GM12878 (cell line): Measurements from ENCODE around the gene DHDDS. TPM values are rescaled to one million over a fixed set of nuclear protein-coding genes. Genes with fewer than 3 reads are reported as not detected.

Source experiments
- ATAC-seq: fragments of 200-7000 bp; cut with Tn5 transposase; 3 replicates; pipeline ENCODE4 v1.9.1; 2020; ENCODE audit warnings: mild to moderate bottlenecking, moderate library complexity
- BruUV-seq: library from RNA; stranded (reverse); fragments of 400-500 nt; replicated peaks from 2 replicates; lab custom pipeline; 2021; lab: Mats Ljungman, UMichigan
- CTCF ChIA-PET: fragments of 300-600 bp; sonication (Branson Sonifier 250); formaldehyde crosslinking; extraction: SDS; loops from one replicate; lab custom pipeline; 2021; ENCODE audit warnings: inconsistent platforms; lab: Yijun Ruan, JAX
- POLR2A ChIA-PET: fragments of 350-600 bp; formaldehyde crosslinking; extraction: SDS; loops from one replicate; lab custom pipeline; 2021; ENCODE audit warnings: inconsistent platforms; lab: Charles Lee
- RAD21 ChIA-PET: fragments of 300-600 bp; sonication (Branson Sonifier 250); formaldehyde crosslinking; loops from one replicate; lab custom pipeline; 2023; ENCODE audit warnings: antibody characterized with exemption; ENCODE audit not compliant: unreplicated experiment; lab: Charles Lee
- SMC1A ChIA-PET: fragments of 300-600 bp; sonication (Branson Sonifier 250); formaldehyde crosslinking; loops from one replicate; lab custom pipeline; 2023; ENCODE audit not compliant: unreplicated experiment, uncharacterized antibody; lab: Charles Lee
- DNase-seq: peaks from one replicate; pipeline ENCODE4 v3.0.0-alpha.2; 2011; ENCODE audit warnings: low read depth, low spot score
- FAIRE-seq: peaks from 3 replicates; lab custom pipeline; 2011; peaks lifted over from hg19 to GRCh38; lab: Jason Lieb, UNC
- H2AFZ ChIP-seq: 2 replicates; pipeline ENCODE4 v1.6.0; 2011; ENCODE audit warnings: low read depth, low read length, control low read depth; ENCODE audit not compliant: control insufficient read depth
- H3K27ac ChIP-seq: 2 replicates; pipeline ENCODE4 v1.5.1; 2011; ENCODE audit warnings: control low read depth; ENCODE audit not compliant: control insufficient read depth, insufficient read depth
- H3K27me3 ChIP-seq, 2 experiments: replicated peaks in 1 of 2; 2 replicates each; pipeline versions ENCODE4 v1.6.0 to v1.6.1; 2011; ENCODE audit warnings: low read length in 1 of 2; ENCODE audit not compliant: control insufficient read depth in 2 of 2, insufficient read depth in 2 of 2
- H3K36me3 ChIP-seq, 2 experiments: 2 replicates each; pipeline ENCODE4 v1.5.1; 2011; ENCODE audit warnings: low read length in 1 of 2; ENCODE audit not compliant: control insufficient read depth in 2 of 2, insufficient read depth in 2 of 2
- H3K4me1 ChIP-seq: 2 replicates; pipeline ENCODE4 v1.6.1; 2011; ENCODE audit warnings: mild to moderate bottlenecking, low read length, moderate library complexity, mixed read lengths; ENCODE audit not compliant: control insufficient read depth, insufficient read depth
- H3K4me2 ChIP-seq: 2 replicates; pipeline ENCODE4 v1.6.0; 2011; ENCODE audit warnings: control low read depth; ENCODE audit not compliant: control insufficient read depth, insufficient read depth
- H3K4me3 ChIP-seq: fragments of 200-600 bp; sonication (generic); 2 replicates; pipeline ENCODE4 v1.5.1; 2016
- H3K79me2 ChIP-seq: 2 replicates; pipeline ENCODE4 v1.6.0; 2011; ENCODE audit warnings: low read length; ENCODE audit not compliant: control insufficient read depth, insufficient read depth
- H3K9ac ChIP-seq: 2 replicates; pipeline ENCODE4 v1.8.0; 2011; ENCODE audit warnings: low read length, control low read depth, mixed read lengths; ENCODE audit not compliant: control insufficient read depth, insufficient read depth
- H3K9me3 ChIP-seq: replicated peaks from 3 replicates; pipeline ENCODE4 v1.5.1; 2011; ENCODE audit warnings: mild to moderate bottlenecking, low read length; ENCODE audit not compliant: control insufficient read depth, insufficient read depth
- H4K20me1 ChIP-seq: 2 replicates; pipeline ENCODE4 v1.6.0; 2011; ENCODE audit not compliant: control insufficient read depth, insufficient read depth
- CEBPB ChIP-seq, 2 experiments: fragments of 150-350 bp in 1 of 2; IDR thresholded peaks; 2 replicates each; pipeline ENCODE4 v1.6.1; 2012 to 2014; ENCODE audit warnings: low read depth in 2 of 2, low read length in 2 of 2, borderline replicate concordance in 1 of 2, inconsistent platforms in 1 of 2
- E4F1 ChIP-seq: fragments of 450-650 bp; IDR thresholded peaks from 2 replicates; pipeline ENCODE4 v1.6.1; 2018; ENCODE audit warnings: borderline replicate concordance, mild to moderate bottlenecking; ENCODE audit not compliant: partially characterized antibody
- NRF1 ChIP-seq: conservative IDR thresholded peaks from 2 replicates; pipeline ENCODE4 v1.6.1; 2011; ENCODE audit warnings: mild to moderate bottlenecking, low read depth, low read length, improper control_type of control experiment
- PML ChIP-seq: IDR thresholded peaks from 2 replicates; pipeline ENCODE4 v1.6.1; 2012; ENCODE audit warnings: low read length, inconsistent platforms
- SIN3A ChIP-seq: IDR thresholded peaks from 2 replicates; pipeline ENCODE4 v1.6.1; 2012; ENCODE audit warnings: low read depth, low read length, improper control_type of control experiment
- ZBTB11 ChIP-seq: fragments of 450-650 bp; formaldehyde crosslinking; IDR thresholded peaks from 2 replicates; pipeline ENCODE4 v1.5.0; 2022; ENCODE audit warnings: mild to moderate bottlenecking, missing genetic modification characterization
- WGBS: methylation state at CpG from one replicate; pipeline ENCODE4 v1.1.6; 2016; ENCODE audit warnings: low lambda C conversion rate; ENCODE audit not compliant: insufficient replicate concordance, insufficient coverage; ENCODE audit errors: missing lambda C conversion rate; 5-methylcytosine and 5-hydroxymethylcytosine counted together
- in situ Hi-C: fragments of 300-500 bp; cut with MboI; formaldehyde crosslinking; loops from 9 replicates; pipeline ENCODE4 v1.14.3; 2018; ENCODE audit warnings: mixed read lengths
- intact Hi-C: fragments of 100-400 bp; cut with micrococcal nuclease; formaldehyde crosslinking; loops from one replicate; pipeline ENCODE4 v1.14.2; 2022; ENCODE audit not compliant: unreplicated experiment
- polyA plus RNA-seq, 11 experiments: library from polyadenylated mRNA; depleted of rRNA in 4 of 11; unstranded in 6 of 11; stranded (reverse) in 5 of 11; fragments of >200 nt; fragmentation: Nextera tagmentation in 4 of 11; fragmentation: Illumina TruSeq in 1 of 11; extraction: Ambion mirVana in 4 of 11; extraction: Trizol in 1 of 11; gene quantifications; 1 replicate in 1 of 11; 2 replicates in 10 of 11; pipeline versions ENCODE4 v1.2.1 to v1.2.3, GENCODE V29; 2011 to 2016; ENCODE audit warnings: inconsistent platforms in 2 of 11, missing spikeins in 2 of 11, low read depth in 1 of 11
- total RNA-seq, 4 experiments: library from RNA; depleted of rRNA in 3 of 4; stranded (reverse); fragments of >200 nt in 3 of 4; fragmentation: Illumina TruSeq in 1 of 4; extraction: Trizol in 1 of 4; gene quantifications; 2 replicates each; pipeline versions ENCODE4 v1.2.1 to v1.2.3, GENCODE V29; 2013 to 2021
- TF ChIP-seq, protein P1 (sequence below): fragments of 450-650 bp; conservative IDR thresholded peaks from 2 replicates; pipeline ENCODE4 v1.6.1; 2017; ENCODE audit warnings: mild to moderate bottlenecking, moderate library complexity
- TF ChIP-seq, protein P2 (sequence below): fragments of 450-650 bp; IDR thresholded peaks from 2 replicates; pipeline ENCODE4 v1.6.1; 2016; ENCODE audit warnings: mild to moderate bottlenecking
- TF ChIP-seq, protein P3 (sequence below): IDR thresholded peaks from 2 replicates; pipeline ENCODE4 v1.6.1; 2012; ENCODE audit warnings: low read depth, low read length, improper control_type of control experiment

Gene DHDDS
- total and polyA plus RNA-seq, 10 of the 15 experiments (the other 5 are each of a cell fraction or from before 2014, with no cell fraction given), result 22.7 to 47.5 (median 36.4) TPM

DNA sequence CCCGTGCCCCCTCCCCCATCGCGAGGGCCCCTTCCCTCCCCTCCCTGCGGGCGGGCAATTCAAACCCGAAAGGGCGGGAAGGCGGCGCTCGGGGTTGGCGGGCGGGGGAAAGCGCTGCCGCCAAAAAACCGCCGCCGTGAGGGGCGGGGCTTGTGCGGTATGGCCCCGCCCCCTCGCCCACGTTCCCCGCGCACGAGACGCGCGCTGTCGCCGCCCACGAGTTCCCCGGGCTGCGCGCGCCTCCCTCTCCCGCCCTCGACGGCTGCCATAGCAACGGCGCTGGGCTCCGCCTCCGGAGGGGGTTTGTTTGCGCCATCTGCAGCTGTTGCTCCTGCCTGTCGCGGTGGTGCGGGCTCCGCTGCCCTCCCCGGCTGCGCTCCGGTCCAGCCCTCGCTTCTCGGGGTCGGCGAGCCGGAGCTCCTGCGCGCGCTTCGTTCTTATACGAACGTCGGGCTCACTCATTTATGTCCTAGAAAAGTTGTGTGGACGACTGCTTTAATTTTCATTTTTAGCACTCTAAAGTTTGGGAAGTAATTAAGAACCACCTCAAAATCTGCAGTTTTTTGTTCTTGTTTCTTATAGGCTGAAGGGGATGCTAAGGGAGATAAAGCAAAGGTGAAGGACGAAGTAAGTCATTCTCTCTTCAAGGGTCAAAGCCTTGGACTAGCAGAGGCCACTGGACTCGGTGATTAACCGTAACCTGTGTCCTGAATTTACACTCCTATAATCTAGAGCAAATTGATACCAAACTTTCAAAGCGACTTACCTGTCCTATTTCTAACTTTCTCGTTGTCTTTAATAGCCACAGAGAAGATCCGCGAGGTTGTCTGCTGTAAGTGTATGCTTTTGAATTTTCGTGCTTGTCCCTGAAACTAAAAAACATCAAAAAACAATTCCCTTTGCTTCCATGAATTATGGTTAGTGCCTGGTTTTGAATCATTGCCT, 41.1 kb downstream of the DHDDS start (continued):
- TF ChIP-seq, protein P1, sequence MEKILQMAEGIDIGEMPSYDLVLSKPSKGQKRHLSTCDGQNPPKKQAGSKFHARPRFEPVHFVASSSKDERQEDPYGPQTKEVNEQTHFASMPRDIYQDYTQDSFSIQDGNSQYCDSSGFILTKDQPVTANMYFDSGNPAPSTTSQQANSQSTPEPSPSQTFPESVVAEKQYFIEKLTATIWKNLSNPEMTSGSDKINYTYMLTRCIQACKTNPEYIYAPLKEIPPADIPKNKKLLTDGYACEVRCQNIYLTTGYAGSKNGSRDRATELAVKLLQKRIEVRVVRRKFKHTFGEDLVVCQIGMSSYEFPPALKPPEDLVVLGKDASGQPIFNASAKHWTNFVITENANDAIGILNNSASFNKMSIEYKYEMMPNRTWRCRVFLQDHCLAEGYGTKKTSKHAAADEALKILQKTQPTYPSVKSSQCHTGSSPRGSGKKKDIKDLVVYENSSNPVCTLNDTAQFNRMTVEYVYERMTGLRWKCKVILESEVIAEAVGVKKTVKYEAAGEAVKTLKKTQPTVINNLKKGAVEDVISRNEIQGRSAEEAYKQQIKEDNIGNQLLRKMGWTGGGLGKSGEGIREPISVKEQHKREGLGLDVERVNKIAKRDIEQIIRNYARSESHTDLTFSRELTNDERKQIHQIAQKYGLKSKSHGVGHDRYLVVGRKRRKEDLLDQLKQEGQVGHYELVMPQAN, result peak; percentile 88
- TF ChIP-seq PML (0 out of 2 replicates have a peak, but pooled peaks have one; percentile 67), ZBTB11 (no peak)

DNA sequence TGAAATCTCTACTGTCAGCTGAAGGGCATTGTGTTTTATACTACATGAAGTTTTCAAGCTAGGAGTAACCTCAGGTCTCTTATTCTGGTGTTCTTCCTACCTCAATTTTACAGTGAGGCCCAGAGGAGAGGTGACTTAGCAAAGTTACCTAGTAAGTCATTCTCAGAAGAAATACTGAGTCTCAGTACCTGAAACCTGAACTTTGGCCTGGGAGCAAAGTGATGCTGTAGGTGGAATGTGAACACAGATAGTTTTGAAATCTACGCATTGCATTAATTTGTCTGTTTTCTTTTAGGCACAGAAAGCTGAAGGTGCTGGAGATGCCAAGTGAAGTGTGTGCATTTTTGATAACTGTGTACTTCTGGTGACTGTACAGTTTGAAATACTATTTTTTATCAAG, 42.7 kb downstream of the DHDDS start:
- Histone ChIP-seq H3K9me3 (no peaks in the 10 kb centered on the region), H3K4me2 (0 out of 2 replicates have a peak overlapping the region, but pooled peaks have one; percentile 77), H4K20me1 (no peaks in the 10 kb centered on the region; the same call in 1 of the 2 replicates), H3K4me1 (peaks cover 19% of the 10 kb centered on the region), H3K27ac (no peak overlapping the region), H3K4me3 (peak overlapping the region; percentile 84), H2AFZ (no peak overlapping the region), H3K9ac (no peak overlapping the region), H3K27me3 (no peaks in the 10 kb centered on the region), H3K79me2 (peaks cover 25% of the 10 kb centered on the region), H3K36me3 (peaks cover 8 to 32% of the 10 kb centered on the region in 2 experiments)
- DNase-seq (no peak), FAIRE-seq (no peak), ATAC-seq (no peak)
- CTCF ChIA-PET, result no interaction called here
- SMC1A ChIA-PET, result no interaction called here
- intact Hi-C loops (no loop called here), in situ Hi-C loops (no loop called here)
- WGBS, result 100% methylated on average over 1 of the region's 1 CpG
- BruUV-seq, result no TSS peak
- RAD21 ChIA-PET, result no interaction called here
- POLR2A ChIA-PET, result no interaction called here
- TF ChIP-seq CEBPB (IDR thresholded peaks at IDR 0.05; ENCODE audit: borderline replicate concordance in 1 of 2, low read depth in 2 of 2, low read length in 2 of 2) (no peak), NRF1 (no peak), SIN3A (no peak), E4F1 (no peak)
- TF ChIP-seq, protein P2, sequence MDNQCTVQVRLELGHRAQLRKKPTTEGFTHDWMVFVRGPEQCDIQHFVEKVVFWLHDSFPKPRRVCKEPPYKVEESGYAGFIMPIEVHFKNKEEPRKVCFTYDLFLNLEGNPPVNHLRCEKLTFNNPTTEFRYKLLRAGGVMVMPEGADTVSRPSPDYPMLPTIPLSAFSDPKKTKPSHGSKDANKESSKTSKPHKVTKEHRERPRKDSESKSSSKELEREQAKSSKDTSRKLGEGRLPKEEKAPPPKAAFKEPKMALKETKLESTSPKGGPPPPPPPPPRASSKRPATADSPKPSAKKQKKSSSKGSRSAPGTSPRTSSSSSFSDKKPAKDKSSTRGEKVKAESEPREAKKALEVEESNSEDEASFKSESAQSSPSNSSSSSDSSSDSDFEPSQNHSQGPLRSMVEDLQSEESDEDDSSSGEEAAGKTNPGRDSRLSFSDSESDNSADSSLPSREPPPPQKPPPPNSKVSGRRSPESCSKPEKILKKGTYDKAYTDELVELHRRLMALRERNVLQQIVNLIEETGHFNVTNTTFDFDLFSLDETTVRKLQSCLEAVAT, result no peak
- TF ChIP-seq, protein P3, sequence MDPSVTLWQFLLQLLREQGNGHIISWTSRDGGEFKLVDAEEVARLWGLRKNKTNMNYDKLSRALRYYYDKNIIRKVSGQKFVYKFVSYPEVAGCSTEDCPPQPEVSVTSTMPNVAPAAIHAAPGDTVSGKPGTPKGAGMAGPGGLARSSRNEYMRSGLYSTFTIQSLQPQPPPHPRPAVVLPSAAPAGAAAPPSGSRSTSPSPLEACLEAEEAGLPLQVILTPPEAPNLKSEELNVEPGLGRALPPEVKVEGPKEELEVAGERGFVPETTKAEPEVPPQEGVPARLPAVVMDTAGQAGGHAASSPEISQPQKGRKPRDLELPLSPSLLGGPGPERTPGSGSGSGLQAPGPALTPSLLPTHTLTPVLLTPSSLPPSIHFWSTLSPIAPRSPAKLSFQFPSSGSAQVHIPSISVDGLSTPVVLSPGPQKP, result no peak
